NCI-H1694 treated with DMSO at 0.1 percent for 48 hours (cell line): ENCODE measurements around the gene SLC6A5.
"Not testable (repeated sequence)": the region's sequence is repeated elsewhere in the genome, so short reads cannot be mapped to it uniquely, and the experiment has no call there.

Experiments
- DNase-seq: peaks from one replicate; lab custom pipeline; 2025; lab: John Stamatoyannopoulos, UW

SLC6A5 gene

GRCh38 chr11:20599221-20600019 is at the start of gene SLC6A5:
TSS of gene SLC6A5 (plus strand) at chr11:20599608. CDS start at chr11:20599673, 65 bp downstream.
- DNase-seq = no peak

GRCh38 chr11:20551096-20551495 is 48.3 kb upstream of the SLC6A5 start:
- DNase-seq = no peak

- no peak for DNase-seq
Observed at GRCh38 chr11:20555783-20556182, 43.6 kb upstream of the SLC6A5 start.

- DNase-seq = not testable (repeated sequence)
Observed at GRCh38 chr11:20556396-20556795, 43.0 kb upstream of the SLC6A5 start.

- DNase-seq = no peak
Observed at GRCh38 chr11:20558741-20559140, 40.7 kb upstream of the SLC6A5 start.

- DNase-seq = no peak
Observed at GRCh38 chr11:20559523-20560300, 39.7 kb upstream of the SLC6A5 start.

- DNase-seq = no peak
Observed at GRCh38 chr11:20561915-20562314, 37.5 kb upstream of the SLC6A5 start.

- DNase-seq = peak; percentile 38
Observed at GRCh38 chr11:20563866-20564265, 35.5 kb upstream of the SLC6A5 start.

- no peak for DNase-seq
Observed at GRCh38 chr11:20564846-20565635, 34.4 kb upstream of the SLC6A5 start.

- DNase-seq = not testable (repeated sequence)
Observed at GRCh38 chr11:20566115-20566514, 33.3 kb upstream of the SLC6A5 start.

GRCh38 chr11:20566591-20567434 is 32.6 kb upstream of the SLC6A5 start:
- no peak for DNase-seq

GRCh38 chr11:20579725-20580124 is 19.7 kb upstream of the SLC6A5 start:
- not testable (repeated sequence) for DNase-seq

GRCh38 chr11:20583201-20583600 is 16.2 kb upstream of the SLC6A5 start:
- no peak for DNase-seq

- no peak for DNase-seq
Observed at GRCh38 chr11:20584093-20584774, 15.2 kb upstream of the SLC6A5 start.

GRCh38 chr11:20589796-20590195 is 9.6 kb upstream of the SLC6A5 start:
- DNase-seq = no peak

GRCh38 chr11:20590381-20590780 is 9.0 kb upstream of the SLC6A5 start:
- no peak for DNase-seq

- DNase-seq = no peak
Observed at GRCh38 chr11:20592741-20593140, 6.7 kb upstream of the SLC6A5 start.

- no peak for DNase-seq
Observed at GRCh38 chr11:20594274-20595061, 4.9 kb upstream of the SLC6A5 start.

- no peak for DNase-seq
Observed at GRCh38 chr11:20595101-20595500, 4.3 kb upstream of the SLC6A5 start.
